Prostate gland (tissue), 2 donors: ENCODE data around the gene KCNK7.

Source experiments
- CTCF ChIP-seq, 4 experiments: fragments of 200-600 bp in 2 of 4; fragments of 450-650 bp in 2 of 4; sonication (generic) in 2 of 4; IDR thresholded peaks; 1 replicate in 3 of 4; 2 replicates in 1 of 4; pipeline ENCODE4 v1.5.1; 2016 to 2019; ENCODE audit warnings: antibody characterized with exemption in 4 of 4, mild to moderate bottlenecking in 2 of 4, moderate library complexity in 2 of 4
- POLR2A ChIP-seq: fragments of 450-650 bp; IDR thresholded peaks from one replicate; pipeline ENCODE4 v1.6.1; 2016; ENCODE audit warnings: antibody characterized with exemption, mild to moderate bottlenecking
- POLR2AphosphoS5 ChIP-seq: sonication (generic); formaldehyde crosslinking; IDR thresholded peaks from one replicate; pipeline ENCODE4 v1.6.1; 2017; ENCODE audit warnings: antibody characterized with exemption

DNA sequence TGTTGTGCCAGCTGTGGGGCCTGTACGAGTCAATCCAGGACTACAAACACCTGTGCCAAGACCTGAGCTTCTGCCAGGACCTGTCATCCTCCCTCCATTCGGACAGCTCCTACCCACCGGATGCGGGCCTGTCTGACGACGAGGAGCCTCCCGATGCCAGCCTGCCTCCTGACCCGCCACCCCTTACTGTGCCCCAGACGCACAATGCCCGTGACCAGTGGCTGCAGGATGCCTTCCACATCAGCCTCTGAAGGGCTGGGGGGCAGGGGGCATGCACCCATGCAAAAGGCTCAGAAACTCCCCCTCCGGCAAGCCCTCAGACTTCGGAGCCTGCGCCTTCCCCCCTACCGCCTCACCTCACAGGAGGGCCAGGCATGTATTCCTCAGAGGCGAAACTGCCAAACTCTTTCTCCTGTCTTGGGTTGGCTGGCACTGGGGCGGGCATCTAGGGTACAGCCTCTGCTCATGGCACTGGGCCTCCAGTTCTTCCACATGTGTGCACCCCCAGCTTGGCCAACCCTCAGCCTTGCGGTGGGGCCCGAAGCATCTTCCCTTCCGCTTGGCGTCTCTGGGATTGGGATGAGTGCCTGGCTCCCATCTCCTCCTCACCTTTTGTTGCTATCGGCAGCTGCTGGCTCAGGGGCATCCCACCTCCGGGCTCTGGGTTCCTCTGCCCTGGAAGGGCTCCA is 22.1 kb downstream of the KCNK7 start:
- TF ChIP-seq CTCF (IDR thresholded peaks at IDR 0.05) (no peak), POLR2A (no peak), POLR2AphosphoS5 (no peak)
